ENCODE results near the gene SP8.

SP8 gene

DNA sequence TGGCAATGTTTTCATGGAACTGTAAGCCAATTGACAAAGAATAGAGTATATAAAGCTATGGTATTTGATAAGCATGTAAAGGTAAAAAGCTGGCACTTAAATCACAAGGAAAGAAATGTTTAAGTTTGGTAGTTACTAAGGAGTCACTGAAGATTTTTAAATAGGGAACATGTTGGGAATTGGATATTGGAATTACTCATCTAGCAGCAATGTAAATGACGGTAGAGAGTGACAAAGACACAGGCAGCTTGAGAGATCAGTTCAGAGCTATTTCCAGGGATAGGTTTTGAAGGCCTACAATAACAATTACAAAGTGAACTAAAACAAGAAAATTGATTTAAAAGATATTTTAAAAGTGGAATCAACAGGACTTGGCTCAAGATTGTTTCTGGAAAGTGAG is 36.8 kb downstream of the SP8 start:
- DNase-seq = no peak

DNA sequence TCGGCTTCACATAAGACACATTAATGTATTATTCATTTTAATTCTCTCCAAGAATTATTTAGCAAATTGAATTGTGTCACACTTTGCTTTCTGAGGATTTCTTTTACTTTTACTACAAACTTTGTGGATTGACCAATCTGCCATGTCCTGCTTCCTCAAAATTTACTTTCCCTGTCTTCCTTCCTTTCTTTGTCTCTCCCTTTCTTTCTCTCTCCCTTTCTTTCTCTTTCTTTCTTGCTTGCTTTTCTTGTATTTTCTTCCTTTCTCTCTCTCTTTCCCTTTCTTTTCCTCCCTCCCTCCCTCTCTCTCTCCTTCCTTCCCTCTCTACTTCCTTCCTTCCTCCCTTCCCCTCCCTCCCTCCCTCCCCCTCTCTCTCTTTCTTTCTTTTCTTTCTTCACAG is 37.8 kb downstream of the SP8 start:
- DNase-seq = no peak

DNA sequence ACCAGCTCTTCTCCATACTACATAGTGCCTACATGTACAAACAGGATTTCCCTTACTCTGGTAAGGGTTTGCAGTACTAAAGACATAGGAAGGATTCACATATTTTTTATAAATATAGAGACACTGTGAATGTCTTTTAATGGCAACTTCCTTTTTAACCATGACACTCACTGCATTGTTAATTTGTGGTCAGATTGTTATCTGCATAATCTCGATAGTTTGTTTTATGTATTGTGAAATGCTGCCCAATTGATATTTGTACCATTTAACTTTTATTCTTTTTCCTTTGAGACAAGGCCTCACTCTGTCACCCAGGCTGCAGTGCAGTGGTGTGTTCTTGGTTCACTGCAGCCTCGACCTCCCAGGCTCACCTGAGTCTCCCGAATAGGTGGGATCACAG is 39.7 kb downstream of the SP8 start:
- no peak for DNase-seq

DNA sequence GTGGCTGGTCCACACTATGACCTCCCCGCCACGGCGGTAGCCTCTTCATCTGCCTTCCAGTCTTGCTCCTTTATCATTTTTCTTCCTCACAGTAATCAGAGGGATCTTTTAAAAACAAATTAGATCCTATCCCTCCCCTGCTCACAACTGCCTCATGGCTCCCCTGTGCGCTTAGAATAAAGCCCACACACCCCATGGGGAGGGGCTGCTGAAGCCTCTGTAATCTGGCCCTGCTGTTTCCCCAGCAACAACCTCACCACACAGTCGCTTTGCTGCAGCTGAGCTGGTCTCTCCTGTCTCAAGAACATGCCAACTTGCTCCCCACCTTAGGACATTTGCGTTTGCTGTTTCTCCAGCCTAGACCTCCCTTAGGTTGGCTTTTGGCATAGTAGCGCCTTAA is 41.0 kb downstream of the SP8 start:
- DNase-seq = no peak

DNA sequence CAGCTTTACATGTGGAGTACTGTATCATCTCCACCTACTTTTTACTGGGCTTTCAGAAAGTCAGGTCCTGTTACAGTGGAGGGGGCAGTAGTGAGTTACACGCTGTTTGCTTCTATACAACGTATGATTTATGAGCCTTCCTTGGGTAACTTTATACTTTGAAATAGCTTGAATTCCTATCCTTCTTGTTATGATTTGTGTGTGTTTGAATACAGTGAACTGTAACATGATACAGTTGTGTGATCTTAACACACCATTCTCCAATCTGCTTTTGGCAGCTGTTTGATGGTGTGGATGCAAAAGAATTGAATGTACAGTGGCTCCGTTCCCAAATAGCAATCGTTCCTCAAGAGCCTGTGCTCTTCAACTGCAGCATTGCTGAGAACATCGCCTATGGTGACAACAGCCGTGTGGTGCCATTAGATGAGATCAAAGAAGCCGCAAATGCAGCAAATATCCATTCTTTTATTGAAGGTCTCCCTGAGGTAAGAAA is 41.7 kb downstream of the SP8 start:
- DNase-seq = no peak

DNA sequence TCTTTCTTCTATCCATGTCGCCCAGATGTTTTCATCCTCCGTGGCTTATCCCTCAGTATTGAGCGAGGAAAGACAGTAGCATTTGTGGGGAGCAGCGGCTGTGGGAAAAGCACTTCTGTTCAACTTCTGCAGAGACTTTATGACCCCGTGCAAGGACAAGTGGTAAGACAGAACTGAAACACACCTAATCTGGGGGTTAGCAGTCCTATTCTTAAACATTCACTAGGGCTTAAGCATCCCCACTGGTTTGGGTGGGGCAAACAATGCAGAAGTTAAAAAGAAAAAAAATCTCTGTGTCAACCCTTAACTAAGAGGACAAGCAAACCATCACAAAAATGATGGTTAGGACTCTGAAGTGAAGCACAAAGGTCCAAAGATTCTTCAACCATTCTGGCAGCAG is 43.8 kb downstream of the SP8 start:
- no peak for DNase-seq

DNA sequence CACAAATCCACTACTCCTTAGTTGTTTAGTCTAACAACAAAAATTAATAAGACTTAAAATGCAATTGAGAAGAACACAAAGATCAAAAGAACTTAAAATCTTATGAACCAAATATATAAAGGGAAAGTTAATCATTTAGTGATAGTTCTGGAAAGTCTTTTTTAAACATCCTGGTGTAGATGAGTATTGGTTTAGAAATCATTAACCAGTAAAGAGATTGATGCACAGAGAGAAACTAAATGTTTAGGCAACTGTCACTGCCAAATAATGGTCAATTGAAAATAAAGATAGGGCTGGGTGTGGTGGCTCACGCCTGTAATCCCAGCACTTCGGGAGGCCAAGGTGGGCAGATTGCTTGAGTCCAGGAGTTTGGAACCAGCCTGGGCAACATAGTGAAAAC is 44.9 kb downstream of the SP8 start:
- DNase-seq = no peak

DNA sequence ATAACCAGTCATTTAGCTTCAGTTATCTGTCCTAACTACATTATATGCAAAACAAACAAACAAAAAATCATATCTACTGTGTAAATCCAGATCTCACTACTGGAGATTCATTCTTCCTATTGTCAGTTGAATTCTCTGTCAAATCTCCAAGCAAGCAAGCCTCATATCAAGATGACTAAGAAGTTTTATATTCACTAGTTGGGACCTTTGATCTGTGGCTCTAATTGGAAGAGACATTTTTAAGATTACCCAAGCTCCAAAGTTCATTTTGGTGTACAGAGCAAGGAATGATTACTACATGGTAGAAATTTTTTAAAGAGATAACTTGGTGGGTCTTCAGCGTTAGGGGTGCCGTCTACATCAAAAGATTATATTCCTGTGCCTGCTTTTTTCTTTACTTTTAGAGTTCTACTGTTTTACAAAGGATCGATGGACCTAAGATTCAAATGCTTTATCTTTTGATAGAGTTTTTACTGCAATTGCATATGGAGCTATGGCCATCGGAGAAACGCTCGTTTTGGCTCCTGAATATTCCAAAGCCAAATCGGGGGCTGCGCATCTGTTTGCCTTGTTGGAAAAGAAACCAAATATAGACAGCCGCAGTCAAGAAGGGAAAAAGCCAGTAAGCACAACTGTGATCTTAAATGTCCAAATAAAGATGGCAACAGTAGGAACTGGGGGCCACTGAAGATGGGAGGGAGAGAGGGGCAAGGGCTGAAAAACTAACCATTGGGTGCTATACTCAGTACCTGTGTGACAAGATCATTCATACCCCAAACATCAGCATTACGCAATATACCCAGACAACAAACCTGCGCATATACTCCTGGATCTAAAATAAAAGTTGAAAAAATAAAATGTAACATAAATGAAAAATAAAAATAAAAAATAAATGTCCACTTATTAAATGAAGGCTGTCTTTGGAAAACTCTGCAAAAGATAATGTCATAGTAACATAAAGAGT is 47.9 kb downstream of the SP8 start:
- DNase-seq = no peak

DNA sequence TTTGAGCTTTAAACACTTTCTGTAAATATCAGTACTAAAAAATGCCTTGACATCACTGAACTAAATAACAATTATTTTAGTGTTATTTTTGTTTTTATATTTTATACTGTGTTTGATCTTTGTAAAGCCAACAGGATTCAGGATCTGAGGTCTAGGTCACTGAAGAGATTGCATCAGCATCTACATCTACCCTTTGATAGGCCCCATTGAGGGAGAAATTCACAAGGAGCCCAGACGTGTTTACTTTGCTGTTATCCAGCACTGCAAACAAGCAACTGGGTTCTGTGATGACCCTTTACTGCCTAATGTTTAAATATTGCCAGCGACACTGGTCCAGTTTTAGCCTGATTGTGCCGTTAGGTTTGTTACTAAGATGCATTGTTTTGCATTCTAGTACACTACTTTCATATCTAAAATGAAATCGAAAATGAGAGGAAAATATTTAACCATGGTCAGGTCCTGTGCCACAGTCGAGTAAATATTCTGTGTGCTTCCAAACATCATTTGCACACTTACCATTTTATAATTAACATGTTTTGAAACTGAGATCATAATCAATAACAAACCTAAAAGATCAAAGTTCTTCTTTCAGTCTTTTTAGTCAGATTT is 48.7 kb downstream of the SP8 start:
- DNase-seq = no peak

DNA sequence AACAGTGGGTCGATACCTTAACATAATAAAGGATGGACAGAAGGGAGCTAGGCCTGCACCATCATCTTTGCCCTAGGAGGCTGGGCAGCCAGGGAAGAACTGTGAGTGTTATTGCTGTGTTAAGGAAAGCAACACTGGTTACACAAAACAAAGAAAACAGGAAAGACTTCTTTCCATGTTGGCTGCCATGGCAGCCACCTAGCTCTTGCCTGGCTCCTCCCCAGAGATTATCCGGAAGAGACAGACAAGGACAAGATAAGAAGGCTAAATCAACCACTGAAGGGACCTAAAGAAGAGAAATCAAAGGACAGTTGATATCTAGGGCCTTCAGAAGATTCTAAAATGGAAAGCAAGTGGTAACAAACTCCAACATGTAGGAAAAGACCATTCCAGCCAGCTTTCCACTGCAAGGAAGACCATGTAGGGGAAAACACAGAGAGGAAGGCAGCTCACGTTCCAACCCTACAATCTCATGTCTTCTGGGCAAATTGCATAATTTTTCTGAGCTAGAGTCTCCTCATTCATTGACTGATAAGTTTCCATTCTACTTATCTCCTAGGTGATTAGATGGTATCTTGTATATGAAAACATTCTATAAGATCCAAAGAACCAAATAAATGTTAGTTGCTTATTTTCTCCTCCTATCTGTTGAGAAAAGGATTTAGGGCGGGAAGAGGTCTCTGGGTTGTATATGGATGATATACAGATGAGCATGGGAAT is 51.2 kb downstream of the SP8 start:
- no peak for DNase-seq
